ENCODE results near the gene SLC38A7. TPM values are rescaled to one million over a fixed set of nuclear protein-coding genes. Genes with fewer than 3 reads are reported as not detected.
A peak's percentile ranks its signal among the peaks of the same experiment; 100 is the strongest.

The SLC38A7 gene
- total and polyA plus RNA-seq, 2 of the 13 experiments (the other 11 are each of a cell fraction or from before 2014, with no cell fraction given), result 13.2 to 14.1 TPM

DNA sequence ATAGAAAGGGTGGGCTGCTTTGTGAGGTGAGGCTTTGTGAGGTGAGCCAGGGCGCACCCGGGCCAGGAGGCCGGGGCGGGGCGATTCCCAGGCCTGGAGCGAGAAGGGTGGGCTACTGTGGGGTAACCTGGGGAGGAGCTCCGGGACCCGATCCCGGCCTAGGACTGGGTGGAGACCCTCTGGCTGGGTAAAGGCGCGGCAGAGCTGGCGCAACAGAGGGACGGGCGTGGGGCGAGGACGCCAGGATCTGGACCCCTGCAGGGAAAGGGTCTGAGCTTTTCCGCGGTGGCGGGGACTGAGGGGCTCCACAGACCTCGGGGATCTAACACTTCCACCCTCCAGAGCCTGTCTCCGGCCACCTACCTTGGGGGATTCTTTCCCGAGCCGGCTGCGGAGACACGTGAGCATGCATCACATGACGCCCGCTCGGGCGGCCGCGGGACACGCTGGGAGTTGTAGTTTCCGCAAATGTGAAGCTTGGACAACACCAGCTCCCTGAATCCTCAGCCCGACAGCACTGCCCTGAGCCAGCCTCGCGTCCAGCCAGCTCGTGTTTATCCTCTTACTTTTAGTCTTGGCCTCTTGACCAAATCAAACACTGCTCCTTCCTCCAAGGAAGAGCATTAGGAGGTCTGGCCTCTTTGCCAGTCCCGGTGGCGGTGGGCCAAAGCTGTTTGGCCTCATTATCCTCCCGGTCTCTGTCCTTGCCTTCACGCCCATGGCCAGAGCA, at the start of gene SLC38A7 (continued):
- TF ChIP-seq HNRNPL (IDR thresholded peaks at IDR 0.05; ENCODE audit: low read depth, low read length), result no peak; the same call in 1 of the 2 replicates
- TF ChIP-seq, protein P1, sequence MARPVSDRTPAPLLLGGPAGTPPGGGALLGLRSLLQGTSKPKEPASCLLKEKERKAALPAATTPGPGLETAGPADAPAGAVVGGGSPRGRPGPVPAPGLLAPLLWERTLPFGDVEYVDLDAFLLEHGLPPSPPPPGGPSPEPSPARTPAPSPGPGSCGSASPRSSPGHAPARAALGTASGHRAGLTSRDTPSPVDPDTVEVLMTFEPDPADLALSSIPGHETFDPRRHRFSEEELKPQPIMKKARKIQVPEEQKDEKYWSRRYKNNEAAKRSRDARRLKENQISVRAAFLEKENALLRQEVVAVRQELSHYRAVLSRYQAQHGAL (CRISPR knock-in tag; IDR thresholded peaks at IDR 0.05; ENCODE audit: not compliant biosample characterization), result peak; percentile 76
- TF ChIP-seq SP1 (IDR thresholded peaks at IDR 0.05), result no peak
- peak; percentile 62; the same call in 1 of the 2 replicates for TF ChIP-seq SP1 (CRISPR knock-in tag; IDR thresholded peaks at IDR 0.05)
- no peak for TF ChIP-seq RBM22 (optimal IDR thresholded peaks at IDR 0.05; ENCODE audit: low read length)
- TF ChIP-seq SALL2 (CRISPR knock-in tag; IDR thresholded peaks at IDR 0.05), result no peak; the same call in 1 of the 2 replicates
- peak; percentile 59; the same call in 1 of the 2 replicates for TF ChIP-seq CBX5 (CRISPR knock-in tag; IDR thresholded peaks at IDR 0.05; ENCODE audit: borderline replicate concordance)
- peak; percentile 72 for TF ChIP-seq KMT2B (CRISPR knock-in tag; IDR thresholded peaks at IDR 0.05)
- no peak for TF ChIP-seq RBAK (CRISPR knock-in tag; IDR thresholded peaks at IDR 0.05)
- TF ChIP-seq IKZF4 (CRISPR knock-in tag; IDR thresholded peaks at IDR 0.05; ENCODE audit: borderline replicate concordance, low read depth, not compliant biosample characterization), result peak; percentile 58
- TF ChIP-seq, protein P2, sequence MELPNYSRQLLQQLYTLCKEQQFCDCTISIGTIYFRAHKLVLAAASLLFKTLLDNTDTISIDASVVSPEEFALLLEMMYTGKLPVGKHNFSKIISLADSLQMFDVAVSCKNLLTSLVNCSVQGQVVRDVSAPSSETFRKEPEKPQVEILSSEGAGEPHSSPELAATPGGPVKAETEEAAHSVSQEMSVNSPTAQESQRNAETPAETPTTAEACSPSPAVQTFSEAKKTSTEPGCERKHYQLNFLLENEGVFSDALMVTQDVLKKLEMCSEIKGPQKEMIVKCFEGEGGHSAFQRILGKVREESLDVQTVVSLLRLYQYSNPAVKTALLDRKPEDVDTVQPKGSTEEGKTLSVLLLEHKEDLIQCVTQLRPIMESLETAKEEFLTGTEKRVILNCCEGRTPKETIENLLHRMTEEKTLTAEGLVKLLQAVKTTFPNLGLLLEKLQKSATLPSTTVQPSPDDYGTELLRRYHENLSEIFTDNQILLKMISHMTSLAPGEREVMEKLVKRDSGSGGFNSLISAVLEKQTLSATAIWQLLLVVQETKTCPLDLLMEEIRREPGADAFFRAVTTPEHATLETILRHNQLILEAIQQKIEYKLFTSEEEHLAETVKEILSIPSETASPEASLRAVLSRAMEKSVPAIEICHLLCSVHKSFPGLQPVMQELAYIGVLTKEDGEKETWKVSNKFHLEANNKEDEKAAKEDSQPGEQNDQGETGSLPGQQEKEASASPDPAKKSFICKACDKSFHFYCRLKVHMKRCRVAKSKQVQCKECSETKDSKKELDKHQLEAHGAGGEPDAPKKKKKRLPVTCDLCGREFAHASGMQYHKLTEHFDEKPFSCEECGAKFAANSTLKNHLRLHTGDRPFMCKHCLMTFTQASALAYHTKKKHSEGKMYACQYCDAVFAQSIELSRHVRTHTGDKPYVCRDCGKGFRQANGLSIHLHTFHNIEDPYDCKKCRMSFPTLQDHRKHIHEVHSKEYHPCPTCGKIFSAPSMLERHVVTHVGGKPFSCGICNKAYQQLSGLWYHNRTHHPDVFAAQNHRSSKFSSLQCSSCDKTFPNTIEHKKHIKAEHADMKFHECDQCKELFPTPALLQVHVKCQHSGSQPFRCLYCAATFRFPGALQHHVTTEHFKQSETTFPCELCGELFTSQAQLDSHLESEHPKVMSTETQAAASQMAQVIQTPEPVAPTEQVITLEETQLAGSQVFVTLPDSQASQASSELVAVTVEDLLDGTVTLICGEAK (IDR thresholded peaks at IDR 0.05), result no peak
- TF ChIP-seq, protein P2 (CRISPR knock-in tag; IDR thresholded peaks at IDR 0.05), result peak; percentile 74
- TF ChIP-seq, protein P3, sequence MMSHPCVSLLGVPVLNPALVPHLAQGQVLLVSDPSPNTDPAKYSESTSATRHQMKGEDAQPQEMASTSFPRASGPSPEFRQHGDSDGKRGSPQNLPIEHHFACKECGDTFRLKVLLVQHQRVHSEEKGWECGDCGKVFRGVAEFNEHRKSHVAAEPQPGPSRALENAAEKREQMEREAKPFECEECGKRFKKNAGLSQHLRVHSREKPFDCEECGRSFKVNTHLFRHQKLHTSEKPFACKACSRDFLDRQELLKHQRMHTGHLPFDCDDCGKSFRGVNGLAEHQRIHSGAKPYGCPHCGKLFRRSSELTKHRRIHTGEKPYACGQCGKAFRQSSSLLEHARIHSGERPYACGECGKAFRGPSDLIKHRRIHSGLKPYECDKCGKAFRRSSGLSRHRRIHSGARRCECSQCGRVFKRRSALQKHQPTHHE (CRISPR knock-in tag; IDR thresholded peaks at IDR 0.05; ENCODE audit: borderline replicate concordance), result no peak; the same call in 1 of the 2 replicates

Measured in HepG2 (cell line).